Nephron (organoid): ENCODE data around the gene TM4SF4.

Source experiments
- H3K27ac Mint-ChIP-seq, 3 experiments: 2 replicates each; pipeline ENCODE4 v1.8.0; 2020; ENCODE audit warnings: mixed read lengths in 3 of 3, mild to moderate bottlenecking in 2 of 3, moderate library complexity in 1 of 3
- H3K27me3 Mint-ChIP-seq: 2 replicates; pipeline ENCODE4 v1.8.0; 2021; ENCODE audit warnings: low read depth, mild to moderate bottlenecking, moderate library complexity, mixed read lengths
- H3K36me3 Mint-ChIP-seq: 2 replicates; pipeline ENCODE4 v1.8.0; 2020; ENCODE audit warnings: low read depth, mixed read lengths
- H3K4me1 Mint-ChIP-seq: 2 replicates; pipeline ENCODE4 v1.8.0; 2020; ENCODE audit warnings: mixed read lengths
- H3K4me3 Mint-ChIP-seq, 3 experiments: 2 replicates each; pipeline ENCODE4 v1.8.0; 2020; ENCODE audit warnings: mild to moderate bottlenecking in 3 of 3, mixed read lengths in 3 of 3, moderate library complexity in 2 of 3
- H3K9me3 Mint-ChIP-seq: 2 replicates; pipeline ENCODE4 v1.8.0; 2020; ENCODE audit warnings: mixed read lengths
- TF ChIP-seq, protein P1 (sequence below), 3 experiments: fragments of 200-600 bp; sonication (generic); IDR thresholded peaks; one replicate each; pipeline ENCODE4 v1.5.0; 2021; ENCODE audit warnings: antibody characterized with exemption in 3 of 3; ENCODE audit not compliant: unreplicated experiment in 3 of 3

The TM4SF4 gene

GRCh38 chr3:149512073-149512782, 37.7 kb downstream of the TM4SF4 start:
- no peak overlapping the region for H3K4me3 Mint-ChIP-seq
- TF ChIP-seq, protein P1, sequence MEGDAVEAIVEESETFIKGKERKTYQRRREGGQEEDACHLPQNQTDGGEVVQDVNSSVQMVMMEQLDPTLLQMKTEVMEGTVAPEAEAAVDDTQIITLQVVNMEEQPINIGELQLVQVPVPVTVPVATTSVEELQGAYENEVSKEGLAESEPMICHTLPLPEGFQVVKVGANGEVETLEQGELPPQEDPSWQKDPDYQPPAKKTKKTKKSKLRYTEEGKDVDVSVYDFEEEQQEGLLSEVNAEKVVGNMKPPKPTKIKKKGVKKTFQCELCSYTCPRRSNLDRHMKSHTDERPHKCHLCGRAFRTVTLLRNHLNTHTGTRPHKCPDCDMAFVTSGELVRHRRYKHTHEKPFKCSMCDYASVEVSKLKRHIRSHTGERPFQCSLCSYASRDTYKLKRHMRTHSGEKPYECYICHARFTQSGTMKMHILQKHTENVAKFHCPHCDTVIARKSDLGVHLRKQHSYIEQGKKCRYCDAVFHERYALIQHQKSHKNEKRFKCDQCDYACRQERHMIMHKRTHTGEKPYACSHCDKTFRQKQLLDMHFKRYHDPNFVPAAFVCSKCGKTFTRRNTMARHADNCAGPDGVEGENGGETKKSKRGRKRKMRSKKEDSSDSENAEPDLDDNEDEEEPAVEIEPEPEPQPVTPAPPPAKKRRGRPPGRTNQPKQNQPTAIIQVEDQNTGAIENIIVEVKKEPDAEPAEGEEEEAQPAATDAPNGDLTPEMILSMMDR (IDR thresholded peaks at IDR 0.05; ENCODE audit: unreplicated experiment in 3 of 3), result peak; percentile 79 to 92 (median 88)

GRCh38 chr3:149514471-149514870, 40.0 kb downstream of the TM4SF4 start:
- TF ChIP-seq, protein P1 (IDR thresholded peaks at IDR 0.05; ENCODE audit: unreplicated experiment in 3 of 3), result no peak
- H3K27me3 Mint-ChIP-seq, result no peaks in the 10 kb centered on the region
- peaks cover 11% of the 10 kb centered on the region for H3K4me1 Mint-ChIP-seq
- H3K4me3 Mint-ChIP-seq, result no peak overlapping the region
- no peak overlapping the region for H3K27ac Mint-ChIP-seq
- no peaks in the 10 kb centered on the region for H3K9me3 Mint-ChIP-seq
- H3K36me3 Mint-ChIP-seq, result peaks cover 4% of the 10 kb centered on the region

More at GRCh38 chr3:149512073-149512782, 37.7 kb downstream of the TM4SF4 start:
- Mint-ChIP-seq H3K36me3 (no peaks in the 10 kb centered on the region), H3K27ac (peak overlapping the region in 1 of 3 experiments; percentile 16), H3K4me1 (peaks cover 12% of the 10 kb centered on the region), H3K27me3 (no peaks in the 10 kb centered on the region), H3K9me3 (no peaks in the 10 kb centered on the region)

GRCh38 chr3:149515249-149515648, 40.8 kb downstream of the TM4SF4 start:
- H3K27me3 Mint-ChIP-seq, result no peaks in the 10 kb centered on the region
- peaks cover 4% of the 10 kb centered on the region for H3K36me3 Mint-ChIP-seq
- H3K27ac Mint-ChIP-seq, result no peak overlapping the region
- peaks cover 11% of the 10 kb centered on the region for H3K4me1 Mint-ChIP-seq
- H3K9me3 Mint-ChIP-seq, result no peaks in the 10 kb centered on the region
- TF ChIP-seq, protein P1 (IDR thresholded peaks at IDR 0.05; ENCODE audit: unreplicated experiment in 3 of 3), result no peak
- no peak overlapping the region for H3K4me3 Mint-ChIP-seq

- no peaks in the 10 kb centered on the region for H3K27me3 Mint-ChIP-seq
- H3K4me3 Mint-ChIP-seq, result no peak overlapping the region
- no peak overlapping the region for H3K27ac Mint-ChIP-seq
- peaks cover 11% of the 10 kb centered on the region for H3K4me1 Mint-ChIP-seq
- no peaks in the 10 kb centered on the region for H3K9me3 Mint-ChIP-seq
- TF ChIP-seq, protein P1 (IDR thresholded peaks at IDR 0.05; ENCODE audit: unreplicated experiment in 3 of 3), result no peak
- H3K36me3 Mint-ChIP-seq, result peaks cover 5% of the 10 kb centered on the region
These were observed 42.4 kb downstream of the TM4SF4 start for GRCh38 chr3:149516920-149517319.

GRCh38 chr3:149519912-149520311, 45.4 kb downstream of the TM4SF4 start:
- no peaks in the 10 kb centered on the region for H3K27me3 Mint-ChIP-seq
- no peaks in the 10 kb centered on the region for H3K9me3 Mint-ChIP-seq
- no peak overlapping the region for H3K4me3 Mint-ChIP-seq

More at GRCh38 chr3:149519912-149520311, 45.4 kb downstream of the TM4SF4 start:
- peaks cover 25% of the 10 kb centered on the region for H3K36me3 Mint-ChIP-seq
- TF ChIP-seq, protein P1 (IDR thresholded peaks at IDR 0.05; ENCODE audit: unreplicated experiment in 3 of 3), result no peak
- peaks cover 11% of the 10 kb centered on the region for H3K4me1 Mint-ChIP-seq
- H3K27ac Mint-ChIP-seq, result no peak overlapping the region
